SK-N-MC (cell line): ENCODE measurements around the gene FANCL.

Experiments used
- EZH2 ChIP-seq: fragments of 200-600 bp; sonication (generic); IDR thresholded peaks from one replicate; pipeline ENCODE4 v1.6.1; 2017; ENCODE audit warnings: antibody characterized with exemption
- FOXP2 ChIP-seq: optimal IDR thresholded peaks from 2 replicates; pipeline ENCODE3; 2011; ENCODE audit warnings: mild to moderate bottlenecking, moderate library complexity; ENCODE audit not compliant: insufficient read depth; ENCODE audit errors: extremely low read length, control extremely low read depth
- POLR2AphosphoS5 ChIP-seq: IDR thresholded peaks from 2 replicates; pipeline ENCODE4 v1.6.1; 2012; ENCODE audit warnings: mild to moderate bottlenecking, low read depth, low read length, borderline replicate concordance

- no peak for TF ChIP-seq EZH2
- TF ChIP-seq POLR2AphosphoS5 = no peak
- TF ChIP-seq FOXP2 = no peak
These were observed 12.8 kb downstream of the FANCL start for GRCh38 chr2:58228299-58228698.
